Measurements from ENCODE around the gene ALDH4A1.

Gene ALDH4A1

GRCh38 chr1:18883636-18884418 is 18.5 kb downstream of the ALDH4A1 start:
- Histone ChIP-seq H3K4me3 (ENCODE audit: low read length) (no peak overlapping the region), H3K9me3 (ENCODE audit: control insufficient read depth, insufficient read depth, low read length) (no peaks in the 10 kb centered on the region), H3K36me3 (ENCODE audit: control insufficient read depth, insufficient read depth, low read length) (peaks cover 4% of the 10 kb centered on the region; the same call in 1 of the 2 replicates), H3K4me1 (ENCODE audit: control insufficient read depth, insufficient read depth, low read length) (peaks cover 3% of the 10 kb centered on the region; the same call in 1 of the 2 replicates), H3K27ac (ENCODE audit: low read length) (no peak overlapping the region), H3K27me3 (ENCODE audit: control insufficient read depth, insufficient read depth, low read length) (no peaks in the 10 kb centered on the region)
- DNase-seq (ENCODE audit: low read depth, low spot score): no peak
- WGBS (ENCODE audit: insufficient coverage, insufficient read length): no CpG with 5 or more reads among the region's 14 CpGs

GRCh38 chr1:18883079-18883478 is 19.3 kb downstream of the ALDH4A1 start:
- no peak overlapping the region for H3K4me3 ChIP-seq (ENCODE audit: low read length)
- H3K36me3 ChIP-seq (ENCODE audit: control insufficient read depth, insufficient read depth, low read length): peaks cover 4% of the 10 kb centered on the region; the same call in 1 of the 2 replicates
- H3K27ac ChIP-seq (ENCODE audit: low read length): no peak overlapping the region
- no peaks in the 10 kb centered on the region for H3K9me3 ChIP-seq (ENCODE audit: control insufficient read depth, insufficient read depth, low read length)
- no peaks in the 10 kb centered on the region for H3K27me3 ChIP-seq (ENCODE audit: control insufficient read depth, insufficient read depth, low read length)
- no peak for DNase-seq (ENCODE audit: low read depth, low spot score)
- H3K4me1 ChIP-seq (ENCODE audit: control insufficient read depth, insufficient read depth, low read length): peaks cover 3% of the 10 kb centered on the region; the same call in 1 of the 2 replicates
- WGBS (ENCODE audit: insufficient coverage, insufficient read length): no CpG with 5 or more reads among the region's 23 CpGs

- Histone ChIP-seq H3K9me3 (ENCODE audit: control insufficient read depth, insufficient read depth, low read length) (no peaks in the 10 kb centered on the region), H3K36me3 (ENCODE audit: control insufficient read depth, insufficient read depth, low read length) (peaks cover 4% of the 10 kb centered on the region; the same call in 1 of the 2 replicates), H3K27me3 (ENCODE audit: control insufficient read depth, insufficient read depth, low read length) (no peaks in the 10 kb centered on the region), H3K4me1 (ENCODE audit: control insufficient read depth, insufficient read depth, low read length) (peaks cover 3% of the 10 kb centered on the region; the same call in 1 of the 2 replicates), H3K27ac (ENCODE audit: low read length) (no peak overlapping the region), H3K4me3 (ENCODE audit: low read length) (no peak overlapping the region)
- no peak for DNase-seq (ENCODE audit: low read depth, low spot score)
- WGBS (ENCODE audit: insufficient coverage, insufficient read length): no CpG with 5 or more reads among the region's 8 CpGs
Observed at GRCh38 chr1:18882486-18882885, 19.9 kb downstream of the ALDH4A1 start.

GRCh38 chr1:18881642-18882431 is 20.5 kb downstream of the ALDH4A1 start:
- Histone ChIP-seq H3K27ac (ENCODE audit: low read length) (no peak overlapping the region), H3K4me3 (ENCODE audit: low read length) (no peak overlapping the region), H3K4me1 (ENCODE audit: control insufficient read depth, insufficient read depth, low read length) (peaks cover 3% of the 10 kb centered on the region; the same call in 1 of the 2 replicates), H3K36me3 (ENCODE audit: control insufficient read depth, insufficient read depth, low read length) (peaks cover 4% of the 10 kb centered on the region; the same call in 1 of the 2 replicates), H3K9me3 (ENCODE audit: control insufficient read depth, insufficient read depth, low read length) (no peaks in the 10 kb centered on the region), H3K27me3 (ENCODE audit: control insufficient read depth, insufficient read depth, low read length) (no peaks in the 10 kb centered on the region)
- DNase-seq (ENCODE audit: low read depth, low spot score): no peak
- WGBS (ENCODE audit: insufficient coverage, insufficient read length): no CpG with 5 or more reads among the region's 24 CpGs

- WGBS (ENCODE audit: insufficient coverage, insufficient read length): no CpG with 5 or more reads among the region's 2 CpGs
Observed at GRCh38 chr1:18881164-18881563, 21.2 kb downstream of the ALDH4A1 start.

GRCh38 chr1:18880585-18880984 is 21.8 kb downstream of the ALDH4A1 start:
- no peak for DNase-seq (ENCODE audit: low read depth, low spot score)
- Histone ChIP-seq H3K27ac (ENCODE audit: low read length) (no peak overlapping the region), H3K9me3 (ENCODE audit: control insufficient read depth, insufficient read depth, low read length) (no peaks in the 10 kb centered on the region), H3K36me3 (ENCODE audit: control insufficient read depth, insufficient read depth, low read length) (peaks cover 4% of the 10 kb centered on the region; the same call in 1 of the 2 replicates), H3K4me1 (ENCODE audit: control insufficient read depth, insufficient read depth, low read length) (peaks cover 3% of the 10 kb centered on the region; the same call in 1 of the 2 replicates), H3K27me3 (ENCODE audit: control insufficient read depth, insufficient read depth, low read length) (no peaks in the 10 kb centered on the region), H3K4me3 (ENCODE audit: low read length) (no peak overlapping the region)
- no CpG with 5 or more reads among the region's 1 CpG for WGBS (ENCODE audit: insufficient coverage, insufficient read length)

More at GRCh38 chr1:18881164-18881563, 21.2 kb downstream of the ALDH4A1 start:
- no peaks in the 10 kb centered on the region for H3K9me3 ChIP-seq (ENCODE audit: control insufficient read depth, insufficient read depth, low read length)
- no peak for DNase-seq (ENCODE audit: low read depth, low spot score)
- H3K4me3 ChIP-seq (ENCODE audit: low read length): no peak overlapping the region
- H3K27me3 ChIP-seq (ENCODE audit: control insufficient read depth, insufficient read depth, low read length): no peaks in the 10 kb centered on the region
- H3K4me1 ChIP-seq (ENCODE audit: control insufficient read depth, insufficient read depth, low read length): peaks cover 3% of the 10 kb centered on the region; the same call in 1 of the 2 replicates
- H3K36me3 ChIP-seq (ENCODE audit: control insufficient read depth, insufficient read depth, low read length): peaks cover 4% of the 10 kb centered on the region; the same call in 1 of the 2 replicates
- H3K27ac ChIP-seq (ENCODE audit: low read length): no peak overlapping the region

- Histone ChIP-seq H3K27me3 (ENCODE audit: control insufficient read depth, insufficient read depth, low read length) (no peaks in the 10 kb centered on the region), H3K36me3 (ENCODE audit: control insufficient read depth, insufficient read depth, low read length) (peaks cover 4% of the 10 kb centered on the region; the same call in 1 of the 2 replicates), H3K9me3 (ENCODE audit: control insufficient read depth, insufficient read depth, low read length) (no peaks in the 10 kb centered on the region), H3K4me3 (ENCODE audit: low read length) (no peak overlapping the region), H3K27ac (ENCODE audit: low read length) (no peak overlapping the region), H3K4me1 (ENCODE audit: control insufficient read depth, insufficient read depth, low read length) (peaks cover 3% of the 10 kb centered on the region; the same call in 1 of the 2 replicates)
- DNase-seq (ENCODE audit: low read depth, low spot score): no peak
- WGBS (ENCODE audit: insufficient coverage, insufficient read length): no CpG with 5 or more reads among the region's 21 CpGs
Observed at GRCh38 chr1:18879791-18880309, 22.5 kb downstream of the ALDH4A1 start.

- Histone ChIP-seq H3K36me3 (ENCODE audit: control insufficient read depth, insufficient read depth, low read length) (peaks cover 4% of the 10 kb centered on the region; the same call in 1 of the 2 replicates), H3K27ac (ENCODE audit: low read length) (no peak overlapping the region), H3K9me3 (ENCODE audit: control insufficient read depth, insufficient read depth, low read length) (no peaks in the 10 kb centered on the region), H3K4me1 (ENCODE audit: control insufficient read depth, insufficient read depth, low read length) (peaks cover 3% of the 10 kb centered on the region; the same call in 1 of the 2 replicates), H3K4me3 (ENCODE audit: low read length) (no peak overlapping the region), H3K27me3 (ENCODE audit: control insufficient read depth, insufficient read depth, low read length) (no peaks in the 10 kb centered on the region)
- WGBS (ENCODE audit: insufficient coverage, insufficient read length): no CpG with 5 or more reads among the region's 12 CpGs
- DNase-seq (ENCODE audit: low read depth, low spot score): no peak
Observed at GRCh38 chr1:18879215-18879790, 23.1 kb downstream of the ALDH4A1 start.

GRCh38 chr1:18878538-18879214 is 23.7 kb downstream of the ALDH4A1 start:
- no CpG with 5 or more reads among the region's 12 CpGs for WGBS (ENCODE audit: insufficient coverage, insufficient read length)
- no peak for DNase-seq (ENCODE audit: low read depth, low spot score)
- Histone ChIP-seq H3K9me3 (ENCODE audit: control insufficient read depth, insufficient read depth, low read length) (no peaks in the 10 kb centered on the region), H3K27ac (ENCODE audit: low read length) (no peak overlapping the region), H3K36me3 (ENCODE audit: control insufficient read depth, insufficient read depth, low read length) (peaks cover 4% of the 10 kb centered on the region; the same call in 1 of the 2 replicates), H3K4me3 (ENCODE audit: low read length) (no peak overlapping the region), H3K27me3 (ENCODE audit: control insufficient read depth, insufficient read depth, low read length) (no peaks in the 10 kb centered on the region), H3K4me1 (ENCODE audit: control insufficient read depth, insufficient read depth, low read length) (peaks cover 3% of the 10 kb centered on the region; the same call in 1 of the 2 replicates)
